AG09319 (cell line): ENCODE results near the gene CCDC8.

Experiments
- DNase-seq: peaks from one replicate; pipeline ENCODE4 v3.0.0-alpha.2; 2010; ENCODE audit warnings: low read depth; ENCODE audit errors: extremely low read depth
- CTCF ChIP-seq: IDR thresholded peaks from 2 replicates; pipeline ENCODE4 v1.5.1; 2011; ENCODE audit warnings: low read depth, mild to moderate bottlenecking, inconsistent platforms, low read length, moderate library complexity

Gene CCDC8

DNA sequence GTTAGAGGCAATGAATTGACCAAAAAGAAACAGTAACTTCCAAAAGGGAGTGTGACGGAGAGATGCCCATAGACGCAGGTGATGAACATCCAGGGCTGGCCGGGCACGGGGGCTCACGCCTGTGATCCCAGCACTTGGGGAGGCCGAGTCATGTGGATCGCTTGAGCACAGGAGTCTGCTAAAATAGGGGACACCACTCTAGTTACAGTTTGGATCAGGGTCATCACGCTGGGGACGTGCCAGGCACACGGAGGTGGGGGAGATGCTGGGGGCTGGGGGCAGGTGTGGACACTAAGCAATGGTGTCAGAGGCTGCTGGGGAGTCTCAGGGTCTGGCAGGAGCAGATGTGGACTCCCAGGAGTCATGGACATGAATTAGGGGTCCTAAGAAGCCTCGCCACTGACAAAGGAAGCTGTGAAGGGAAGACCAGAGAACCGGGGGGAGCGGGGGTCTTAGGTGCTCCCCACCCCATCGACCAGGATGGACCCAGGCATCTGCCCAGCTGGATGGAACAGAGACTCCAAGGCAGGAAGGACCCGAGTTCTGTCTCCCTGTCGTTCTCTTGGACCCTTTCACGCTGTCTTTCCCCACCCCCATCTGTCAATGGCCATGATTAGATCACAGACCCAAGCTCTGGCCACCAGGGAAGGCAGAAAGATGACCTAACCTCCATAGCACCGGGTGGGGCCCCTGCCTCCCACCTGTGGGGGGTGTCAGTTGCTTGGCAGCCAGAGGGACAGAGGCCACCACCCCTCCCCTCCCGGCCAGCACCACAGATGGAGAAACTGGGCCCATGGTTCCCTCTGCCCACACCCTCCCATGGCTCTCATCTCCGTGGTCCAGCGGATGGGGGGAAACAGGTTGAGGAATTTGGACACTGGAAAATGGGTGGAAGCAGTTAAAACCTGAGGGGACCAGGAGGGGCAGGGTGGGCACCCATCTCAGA is 19.6 kb downstream of the CCDC8 start:
- DNase-seq, result no peak
- no peak for TF ChIP-seq CTCF

DNA sequence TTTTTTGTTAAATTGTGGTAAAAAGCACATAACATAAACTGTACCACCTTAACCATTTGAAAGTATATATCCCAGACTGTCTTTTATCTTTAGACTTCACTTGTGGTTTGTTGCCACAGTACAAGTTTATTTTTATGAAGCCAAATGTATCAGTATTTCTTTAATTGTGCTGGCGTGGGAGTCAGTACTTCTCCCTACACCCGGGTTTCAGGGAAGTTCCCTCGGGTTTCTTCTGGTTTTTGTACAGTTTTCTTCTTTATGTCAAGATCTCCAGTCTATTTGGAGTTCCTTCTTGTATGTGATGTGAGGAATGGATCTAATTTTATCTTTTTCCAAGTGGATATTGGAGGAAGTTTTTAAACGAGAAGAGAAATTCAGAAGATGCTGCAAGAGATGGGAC is 20.5 kb downstream of the CCDC8 start:
- TF ChIP-seq CTCF, result no peak
- no peak for DNase-seq

DNA sequence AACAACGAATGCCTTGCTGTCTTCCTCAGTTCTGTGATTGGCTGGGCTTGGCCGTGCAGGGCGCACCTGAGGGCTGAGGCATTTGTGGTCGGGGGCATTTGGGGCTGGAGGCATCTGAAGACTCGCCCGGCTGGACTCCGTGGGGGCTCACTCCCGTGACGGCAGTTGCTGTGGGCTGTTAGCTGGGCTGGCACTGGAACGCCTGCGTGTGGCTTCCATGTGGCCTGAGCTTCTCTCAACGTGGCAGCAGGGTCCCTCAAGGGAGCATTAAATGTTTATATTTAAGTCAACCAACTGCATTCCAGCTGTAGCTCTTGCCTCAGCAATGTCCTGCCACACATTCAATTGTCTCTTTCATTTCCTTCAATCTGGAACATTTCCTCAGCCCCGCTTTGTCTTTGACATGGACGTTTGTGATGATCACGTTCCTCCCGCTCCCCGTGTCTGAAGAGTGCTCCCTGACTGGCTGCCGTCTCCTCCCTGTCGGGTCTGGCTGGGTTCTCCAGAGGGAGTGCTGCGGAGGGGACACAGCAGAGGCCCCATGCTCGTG is 21.0 kb downstream of the CCDC8 start:
- DNase-seq, result no peak
- TF ChIP-seq CTCF, result no peak

- no peak for TF ChIP-seq CTCF
- DNase-seq, result no peak
Observed at GRCh38 chr19:46391296-46392251, 21.8 kb downstream of the CCDC8 start.

DNA sequence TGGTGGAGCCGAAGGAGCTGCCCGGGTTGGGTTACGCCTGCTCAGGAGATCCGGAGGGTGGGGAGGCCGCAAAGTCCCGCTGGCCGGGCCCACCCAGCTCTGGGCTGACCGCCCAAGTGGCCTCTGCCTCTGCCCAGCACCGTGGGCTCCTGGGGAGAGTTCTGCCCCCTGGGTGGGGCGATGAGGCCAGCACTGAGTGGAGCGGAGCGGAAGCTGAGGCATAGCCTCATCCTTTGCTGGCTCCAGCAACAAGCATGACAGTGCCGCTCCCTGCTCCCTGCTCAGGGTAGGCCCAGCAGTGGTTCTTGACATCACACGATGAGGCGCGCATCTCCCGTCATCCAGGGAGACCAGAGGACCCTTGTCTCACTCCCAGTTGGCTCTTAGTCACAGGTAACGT is 22.5 kb downstream of the CCDC8 start:
- TF ChIP-seq CTCF, result no peak
- no peak for DNase-seq

- no peak for TF ChIP-seq CTCF
- no peak for DNase-seq
Observed at GRCh38 chr19:46390121-46390858, 23.1 kb downstream of the CCDC8 start.
